OCI-LY7 (cell line): ENCODE results near the gene CD226. TPM values are rescaled to one million over a fixed set of nuclear protein-coding genes. Genes with fewer than 3 reads are reported as not detected.

Source experiments
- BruUV-seq: library from RNA; stranded (reverse); fragments of 400-500 nt; replicated peaks from 2 replicates; lab custom pipeline; 2021; lab: Mats Ljungman, UMichigan
- CTCF ChIA-PET: fragments of 300-600 bp; sonication (Branson Sonifier 250); formaldehyde crosslinking; loops from one replicate; lab custom pipeline; 2022; ENCODE audit warnings: antibody characterized with exemption; ENCODE audit not compliant: unreplicated experiment; lab: Charles Lee
- POLR2A ChIA-PET: fragments of 300-600 bp; sonication (Branson Sonifier 250); formaldehyde crosslinking; loops from one replicate; lab custom pipeline; 2022; ENCODE audit warnings: antibody characterized with exemption; lab: Charles Lee
- DNase-seq: peaks from one replicate; pipeline ENCODE4 v3.0.0-alpha.2; 2015; ENCODE audit warnings: low spot score
- H2AFZ ChIP-seq: fragments of 200-600 bp; sonication (generic), shearing (Covaris generic); 2 replicates; pipeline ENCODE4 v1.6.1; 2014; ENCODE audit warnings: mild to moderate bottlenecking, antibody characterized with exemption, low read length, moderate library complexity
- H3K27ac ChIP-seq: fragments of 200-600 bp; sonication (generic); 2 replicates; pipeline ENCODE4 v1.5.1; 2014; ENCODE audit warnings: mixed run types, low read depth, mild to moderate bottlenecking, moderate library complexity, low read length, inconsistent platforms; ENCODE audit not compliant: poor library complexity, severe bottlenecking
- H3K36me3 ChIP-seq: fragments of 200-600 bp; sonication (generic); 2 replicates; pipeline ENCODE4 v1.6.1; 2014; ENCODE audit warnings: mild to moderate bottlenecking, antibody characterized with exemption, low read length, moderate library complexity, mixed read lengths; ENCODE audit not compliant: insufficient read depth
- H3K4me1 ChIP-seq: fragments of 200-600 bp; sonication (generic); 2 replicates; pipeline ENCODE4 v1.5.1; 2014; ENCODE audit warnings: mild to moderate bottlenecking, low read length; ENCODE audit not compliant: insufficient read depth, poor library complexity, severe bottlenecking
- H3K4me2 ChIP-seq: fragments of 200-600 bp; sonication (generic); 2 replicates; pipeline ENCODE4 v1.6.1; 2014; ENCODE audit warnings: mild to moderate bottlenecking, low read length
- H3K4me3 ChIP-seq: fragments of 200-600 bp; sonication (generic); 2 replicates; pipeline ENCODE4 v1.5.1; 2014; ENCODE audit warnings: mild to moderate bottlenecking, low read depth, low read length; ENCODE audit not compliant: poor library complexity, severe bottlenecking
- H3K79me2 ChIP-seq: fragments of 200-600 bp; sonication (generic); 2 replicates; pipeline ENCODE4 v1.6.1; 2016; ENCODE audit warnings: low read depth, mild to moderate bottlenecking, low read length, moderate library complexity, mixed read lengths; ENCODE audit not compliant: insufficient read depth
- H3K9me2 ChIP-seq: fragments of 200-600 bp; sonication (generic); 2 replicates; pipeline ENCODE4 v1.6.1; 2016; ENCODE audit warnings: mild to moderate bottlenecking, low read length, mixed read lengths; ENCODE audit not compliant: insufficient read depth
- H3K9me3 ChIP-seq: fragments of 200-600 bp; sonication (generic); 2 replicates; pipeline ENCODE4 v1.6.1; 2014; ENCODE audit warnings: mild to moderate bottlenecking, mixed run types, low read length, mixed read lengths
- H4K20me1 ChIP-seq: fragments of 200-600 bp; sonication (generic); 2 replicates; pipeline ENCODE4 v1.6.1; 2014; ENCODE audit warnings: mild to moderate bottlenecking, antibody characterized with exemption, low read length, moderate library complexity, mixed read lengths; ENCODE audit not compliant: insufficient read depth
- EZH2phosphoT487 ChIP-seq: fragments of 200-600 bp; sonication (generic); IDR thresholded peaks from 2 replicates; pipeline ENCODE4 v1.6.1; 2018; ENCODE audit warnings: low read depth, borderline replicate concordance, mild to moderate bottlenecking, mixed run types, antibody characterized with exemption, low read length, moderate library complexity, mixed read lengths
- intact Hi-C: fragments of 100-400 bp; cut with micrococcal nuclease; formaldehyde crosslinking; loops from one replicate; pipeline ENCODE4 v1.10.0; 2022; ENCODE audit not compliant: unreplicated experiment
- total RNA-seq, 2 experiments: library from RNA; depleted of rRNA in 1 of 2; stranded (reverse); fragments of >200 nt in 1 of 2; shearing (Covaris generic) in 1 of 2; gene quantifications; 2 replicates each; pipeline ENCODE4 v1.2.3, GENCODE V29; 2014 to 2022
- TF ChIP-seq, protein P1 (sequence below): fragments of 200-600 bp; sonication (generic); conservative IDR thresholded peaks from 2 replicates; pipeline ENCODE4 v1.5.1; 2014; ENCODE audit warnings: mild to moderate bottlenecking, antibody characterized with exemption, low read length, moderate library complexity, mixed read lengths

Gene CD226
- total RNA-seq, 2 experiments from 2014 or later, result 0.25 TPM; not detected in 1

DNA sequence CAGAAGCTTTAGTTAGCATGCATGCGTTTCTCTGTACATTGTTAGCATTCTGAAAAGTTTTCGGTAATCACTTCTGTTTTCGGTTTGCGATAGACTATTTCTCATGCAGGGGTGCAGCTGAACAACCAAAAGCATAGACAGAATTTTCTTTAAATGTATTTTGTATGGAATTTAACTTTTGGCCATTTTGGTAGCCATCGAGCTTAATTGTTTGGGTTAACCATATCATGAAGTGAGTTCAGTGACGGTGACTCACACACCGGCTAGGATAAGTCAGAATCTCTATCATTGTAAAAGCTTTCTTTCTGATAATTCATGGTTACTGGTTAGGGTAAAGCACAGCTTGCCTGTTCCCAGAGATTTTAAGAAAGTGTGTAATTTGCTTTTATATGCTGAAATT lies 107.2 kb downstream of the CD226 start:
- Histone ChIP-seq H3K4me1 (no peaks in the 10 kb centered on the region), H3K9me2 (no peaks in the 10 kb centered on the region), H4K20me1 (no peaks in the 10 kb centered on the region), H3K36me3 (no peaks in the 10 kb centered on the region), H3K4me2 (no peak overlapping the region), H3K4me3 (no peak overlapping the region), H3K27ac (no peak overlapping the region), H3K9me3 (no peaks in the 10 kb centered on the region), H3K79me2 (no peaks in the 10 kb centered on the region), H2AFZ (no peak overlapping the region)
- ChIA-PET CTCF (no interaction called here), POLR2A (interaction anchor here (0.5 kb wide), 1 partner anchor 355 kb away, joined by 3 read pairs; no protein-coding TSS in a partner anchor)
- BruUV-seq, result no TSS peak
- TF ChIP-seq, protein P1, sequence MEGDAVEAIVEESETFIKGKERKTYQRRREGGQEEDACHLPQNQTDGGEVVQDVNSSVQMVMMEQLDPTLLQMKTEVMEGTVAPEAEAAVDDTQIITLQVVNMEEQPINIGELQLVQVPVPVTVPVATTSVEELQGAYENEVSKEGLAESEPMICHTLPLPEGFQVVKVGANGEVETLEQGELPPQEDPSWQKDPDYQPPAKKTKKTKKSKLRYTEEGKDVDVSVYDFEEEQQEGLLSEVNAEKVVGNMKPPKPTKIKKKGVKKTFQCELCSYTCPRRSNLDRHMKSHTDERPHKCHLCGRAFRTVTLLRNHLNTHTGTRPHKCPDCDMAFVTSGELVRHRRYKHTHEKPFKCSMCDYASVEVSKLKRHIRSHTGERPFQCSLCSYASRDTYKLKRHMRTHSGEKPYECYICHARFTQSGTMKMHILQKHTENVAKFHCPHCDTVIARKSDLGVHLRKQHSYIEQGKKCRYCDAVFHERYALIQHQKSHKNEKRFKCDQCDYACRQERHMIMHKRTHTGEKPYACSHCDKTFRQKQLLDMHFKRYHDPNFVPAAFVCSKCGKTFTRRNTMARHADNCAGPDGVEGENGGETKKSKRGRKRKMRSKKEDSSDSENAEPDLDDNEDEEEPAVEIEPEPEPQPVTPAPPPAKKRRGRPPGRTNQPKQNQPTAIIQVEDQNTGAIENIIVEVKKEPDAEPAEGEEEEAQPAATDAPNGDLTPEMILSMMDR, result no peak
- no peak for TF ChIP-seq EZH2phosphoT487
- intact Hi-C loops, result no loop called here
- no peak for DNase-seq

DNA sequence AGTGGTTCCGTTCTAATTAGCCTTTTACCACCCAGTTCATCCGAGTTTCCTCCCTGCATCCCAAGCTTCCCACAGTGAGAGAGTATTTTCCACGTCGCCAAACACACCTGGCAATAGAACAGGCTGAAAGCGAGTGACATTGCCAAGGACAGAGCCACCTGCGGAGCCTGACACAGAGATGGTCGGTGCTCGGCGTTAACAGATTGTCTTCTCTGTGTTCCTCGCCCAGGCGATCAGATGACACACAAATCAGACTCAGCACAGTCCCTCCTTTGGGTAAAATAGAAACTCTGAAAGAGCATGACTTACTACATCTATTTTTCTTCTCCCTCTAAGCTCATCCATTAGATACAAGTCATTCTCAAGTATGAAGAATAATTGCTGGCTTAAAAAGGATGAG lies 107.7 kb downstream of the CD226 start:
- intact Hi-C loops, result no loop called here
- ChIA-PET CTCF (no interaction called here), POLR2A (interaction anchor here (0.5 kb wide), 1 partner anchor 355 kb away, joined by 3 read pairs; no protein-coding TSS in a partner anchor)
- no TSS peak for BruUV-seq
- H4K20me1 ChIP-seq, result no peaks in the 10 kb centered on the region
- no peak overlapping the region for H3K4me3 ChIP-seq
- no peaks in the 10 kb centered on the region for H3K4me1 ChIP-seq
- no peak for TF ChIP-seq EZH2phosphoT487
- TF ChIP-seq, protein P1, result no peak
- DNase-seq, result no peak
- H3K27ac ChIP-seq, result no peak overlapping the region
- H3K9me3 ChIP-seq, result no peaks in the 10 kb centered on the region
- no peaks in the 10 kb centered on the region for H3K79me2 ChIP-seq
- H3K4me2 ChIP-seq, result no peak overlapping the region
- H3K36me3 ChIP-seq, result no peaks in the 10 kb centered on the region
- H3K9me2 ChIP-seq, result no peaks in the 10 kb centered on the region
- H2AFZ ChIP-seq, result no peak overlapping the region

DNA sequence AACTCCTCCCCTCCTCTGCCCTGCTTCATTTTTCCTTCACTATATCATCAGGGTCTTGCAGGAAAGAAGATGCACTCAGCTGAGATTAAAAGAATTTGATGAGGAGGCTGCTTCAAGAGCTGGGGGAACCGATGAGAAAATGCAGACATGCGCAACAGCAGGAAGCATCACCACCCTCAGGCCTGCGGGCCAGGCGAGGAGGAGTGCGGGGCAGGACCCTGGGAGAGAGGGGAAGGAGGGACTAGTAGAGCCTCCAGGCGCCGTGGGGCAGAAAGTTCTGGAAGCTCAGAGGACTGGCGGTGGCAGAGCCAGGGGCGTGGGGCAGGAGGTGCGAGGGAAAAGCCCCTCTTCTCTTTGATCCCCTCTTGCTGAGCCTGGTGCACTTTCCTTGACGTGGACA lies 108.2 kb downstream of the CD226 start:
- no TSS peak for BruUV-seq
- Histone ChIP-seq H3K27ac (no peak overlapping the region), H3K9me2 (no peaks in the 10 kb centered on the region), H3K4me3 (no peak overlapping the region), H3K4me2 (no peak overlapping the region), H3K9me3 (no peaks in the 10 kb centered on the region), H4K20me1 (no peaks in the 10 kb centered on the region), H3K36me3 (no peaks in the 10 kb centered on the region), H2AFZ (no peak overlapping the region), H3K4me1 (no peaks in the 10 kb centered on the region), H3K79me2 (no peaks in the 10 kb centered on the region)
- TF ChIP-seq, protein P1, result no peak
- TF ChIP-seq EZH2phosphoT487, result no peak
- POLR2A ChIA-PET, result no interaction called here
- CTCF ChIA-PET, result no interaction called here
- no peak for DNase-seq
- intact Hi-C loops, result no loop called here
